GM03348 (cell line): Measurements from ENCODE around the gene PLEKHS1.
"Not testable (repeated sequence)": the region's sequence is repeated elsewhere in the genome, so short reads cannot be mapped to it uniquely, and the experiment has no call there.

ENCODE experiments used
- DNase-seq: peaks from one replicate; pipeline ENCODE4 v3.0.0; 2012; ENCODE audit warnings: low spot score

PLEKHS1 gene

GRCh38 chr10:113791691-113792090, 40.2 kb downstream of the PLEKHS1 start:
- no peak for DNase-seq

GRCh38 chr10:113801569-113801968, 50.1 kb downstream of the PLEKHS1 start:
- no peak for DNase-seq

- no peak for DNase-seq
Measured at GRCh38 chr10:113802997-113803396, 51.5 kb downstream of the PLEKHS1 start.

GRCh38 chr10:113806503-113806902, 55.0 kb downstream of the PLEKHS1 start:
- no peak for DNase-seq

DNA sequence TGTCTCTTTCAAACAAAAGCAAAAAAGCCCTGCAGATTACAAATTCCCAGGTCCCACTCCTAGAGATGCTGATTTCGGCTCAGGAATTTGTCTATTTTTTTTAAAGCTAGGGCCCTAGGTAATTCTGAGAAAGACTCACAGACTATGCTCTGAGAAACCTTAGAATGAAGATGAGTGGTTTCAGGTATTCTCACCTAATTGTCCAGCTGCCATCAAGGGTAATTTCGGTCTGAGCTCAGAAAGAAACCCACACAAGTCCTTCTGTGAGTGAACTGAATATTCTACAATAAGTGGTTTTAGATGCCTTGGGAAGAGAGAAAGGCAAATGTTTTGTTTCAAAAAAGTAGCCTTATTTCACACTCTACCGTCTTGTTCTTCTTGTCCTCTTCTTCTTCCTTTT, 56.7 kb downstream of the PLEKHS1 start:
- no peak for DNase-seq

GRCh38 chr10:113814700-113815099, 63.2 kb downstream of the PLEKHS1 start:
- DNase-seq = not testable (repeated sequence)

- no peak for DNase-seq
Measured at GRCh38 chr10:113819989-113820388, 68.5 kb downstream of the PLEKHS1 start.

- DNase-seq = no peak
Measured at GRCh38 chr10:113820507-113820906, 69.0 kb downstream of the PLEKHS1 start.

DNA sequence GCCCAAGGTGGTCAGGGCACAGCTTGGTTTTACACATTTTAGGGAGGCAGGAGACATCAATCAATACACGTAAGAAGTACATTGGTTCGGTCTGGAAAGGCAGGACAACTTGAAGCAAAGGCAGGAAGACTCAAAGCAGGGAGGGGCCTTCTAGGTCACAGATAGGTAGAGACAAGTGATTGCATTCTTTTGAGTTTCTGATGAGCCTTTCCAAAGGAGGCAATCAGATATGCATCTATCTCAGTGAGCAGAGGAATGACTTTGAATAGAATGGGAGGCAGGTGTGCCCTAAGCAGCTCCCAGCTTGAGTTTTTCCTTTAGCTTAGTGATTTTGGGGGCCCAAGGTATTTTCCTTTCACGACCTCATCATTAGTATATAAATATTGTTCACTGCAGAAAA, 69.8 kb downstream of the PLEKHS1 start:
- DNase-seq = not testable (repeated sequence)

GRCh38 chr10:113822174-113822573, 70.7 kb downstream of the PLEKHS1 start:
- no peak for DNase-seq

GRCh38 chr10:113823389-113823788, 71.9 kb downstream of the PLEKHS1 start:
- DNase-seq = no peak

- DNase-seq = no peak
Measured at GRCh38 chr10:113825791-113826190, 74.3 kb downstream of the PLEKHS1 start.

DNA sequence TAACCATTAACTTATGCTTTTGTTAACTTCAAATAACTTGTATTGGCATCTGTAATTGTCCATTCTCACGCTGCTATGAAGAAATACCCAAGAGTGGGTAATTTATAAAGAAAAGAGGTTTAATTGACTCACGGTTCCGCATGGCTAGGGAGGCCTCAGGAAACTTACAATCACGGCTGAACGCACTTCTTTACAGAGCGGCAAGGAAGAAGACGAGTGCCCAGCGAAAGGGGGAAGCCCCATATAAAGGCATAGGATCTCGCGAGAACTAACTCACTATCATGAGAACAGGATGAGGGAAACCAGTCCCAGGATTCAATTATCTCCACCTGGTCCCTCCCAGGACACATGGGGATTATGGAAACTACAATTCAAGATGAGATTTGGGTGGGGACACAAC, 77.1 kb downstream of the PLEKHS1 start:
- DNase-seq = not testable (repeated sequence)
